Ishikawa (cell line): ENCODE data around the gene MAST2.

Source experiments
- CEBPB ChIP-seq: IDR thresholded peaks from 2 replicates; pipeline ENCODE4 v1.6.1; 2012
- CREB1 ChIP-seq: IDR thresholded peaks from 2 replicates; pipeline ENCODE4 v1.6.1; 2012; ENCODE audit warnings: low read depth
- EP300 ChIP-seq: IDR thresholded peaks from 2 replicates; pipeline ENCODE4 v1.6.1; 2012; ENCODE audit warnings: borderline replicate concordance
- RAD21 ChIP-seq: IDR thresholded peaks from 2 replicates; pipeline ENCODE4 v1.6.1; 2012; ENCODE audit warnings: low read depth
- REST ChIP-seq: IDR thresholded peaks from 2 replicates; pipeline ENCODE4 v1.6.1; 2012; ENCODE audit warnings: low read depth, mild to moderate bottlenecking
- TAF1 ChIP-seq: IDR thresholded peaks from 2 replicates; pipeline ENCODE4 v1.6.1; 2012; ENCODE audit warnings: low read depth, mild to moderate bottlenecking
- YY1 ChIP-seq: IDR thresholded peaks from 2 replicates; pipeline ENCODE4 v1.6.1; 2012; ENCODE audit warnings: low read depth

- TF ChIP-seq EP300 (no peak), CEBPB (no peak), CREB1 (no peak), RAD21 (no peak), REST (no peak), TAF1 (no peak), YY1 (no peak)
These were observed 207.8 kb downstream of the MAST2 start for GRCh38 chr1:46011121-46011695.
